Fibroblast of mammary gland (primary cell): ENCODE measurements around the gene DSCAM.

ENCODE experiments used
- DNase-seq: peaks from one replicate; pipeline ENCODE4 v3.0.0-alpha.2; 2010; ENCODE audit warnings: low read depth
- H3K4me3 ChIP-seq: 2 replicates; pipeline ENCODE4 v1.5.1; 2011; ENCODE audit warnings: low read depth, mild to moderate bottlenecking, low read length, moderate library complexity; ENCODE audit not compliant: control insufficient read depth
- CTCF ChIP-seq: conservative IDR thresholded peaks from 2 replicates; pipeline ENCODE4 v1.5.1; 2011; ENCODE audit warnings: low read depth, low read length, inconsistent platforms; ENCODE audit not compliant: control insufficient read depth, insufficient read depth

The DSCAM gene

GRCh38 chr21:39984286-39984991, 862.5 kb downstream of the DSCAM start:
- DNase-seq, result no peak
- no peak for TF ChIP-seq CTCF
- H3K4me3 ChIP-seq, result no peak overlapping the region

- no peak overlapping the region for H3K4me3 ChIP-seq
- no peak for TF ChIP-seq CTCF
- no peak for DNase-seq
These were observed 866.6 kb downstream of the DSCAM start for GRCh38 chr21:39980241-39980820.

GRCh38 chr21:39979321-39979720, 867.6 kb downstream of the DSCAM start:
- no peak overlapping the region for H3K4me3 ChIP-seq
- no peak for DNase-seq
- TF ChIP-seq CTCF, result no peak

- DNase-seq, result no peak
- TF ChIP-seq CTCF, result no peak
- H3K4me3 ChIP-seq, result no peak overlapping the region
These were observed 870.2 kb downstream of the DSCAM start for GRCh38 chr21:39976800-39977199.

GRCh38 chr21:39972976-39973770, 873.8 kb downstream of the DSCAM start:
- no peak overlapping the region for H3K4me3 ChIP-seq
- no peak for TF ChIP-seq CTCF
- DNase-seq, result no peak

- DNase-seq, result no peak
- TF ChIP-seq CTCF, result no peak
- H3K4me3 ChIP-seq, result no peak overlapping the region
These were observed 874.5 kb downstream of the DSCAM start for GRCh38 chr21:39972471-39972870.
